ENCODE measurements around the gene ALG2. TPM values are rescaled to one million over a fixed set of nuclear protein-coding genes. Genes with fewer than 3 reads are reported as not detected.

The ALG2 gene
- total RNA-seq, 8 experiments from 2014 or later = 16.7 to 62.2 (median 27.8) TPM

Other genes starting within 250 kb of the ALG2 start
- gene TGFBR1, start 116.8 kb downstream of the ALG2 start, total RNA-seq = 10 to 100 TPM; 15.7 to 71.7 (median 33.8) TPM
- 100 to 1,000 TPM; 194 to 412 (median 285) TPM for gene SEC61B, start 340 bp upstream of the ALG2 start, total RNA-seq

Measured in motor neuron (in vitro differentiated cells).